PC-3 (cell line): ENCODE results near the gene SON.

Source experiments
- EZH2 ChIP-seq: fragments of 300-600 bp; sonication (generic); IDR thresholded peaks from one replicate; pipeline ENCODE4 v1.6.1; 2017; ENCODE audit warnings: antibody characterized with exemption, mild to moderate bottlenecking, low read length; ENCODE audit not compliant: unreplicated experiment
- EZH2phosphoT487 ChIP-seq: fragments of 300-600 bp; sonication (generic); IDR thresholded peaks from 2 replicates; pipeline ENCODE4 v1.6.1; 2018; ENCODE audit warnings: mild to moderate bottlenecking, antibody characterized with exemption, low read length, borderline replicate concordance
- TF ChIP-seq, protein P1 (sequence below): fragments of 300-600 bp; sonication (generic); conservative IDR thresholded peaks from 2 replicates; pipeline ENCODE4 v1.5.1; 2017; ENCODE audit warnings: antibody characterized with exemption, low read depth, mild to moderate bottlenecking, low read length

DNA sequence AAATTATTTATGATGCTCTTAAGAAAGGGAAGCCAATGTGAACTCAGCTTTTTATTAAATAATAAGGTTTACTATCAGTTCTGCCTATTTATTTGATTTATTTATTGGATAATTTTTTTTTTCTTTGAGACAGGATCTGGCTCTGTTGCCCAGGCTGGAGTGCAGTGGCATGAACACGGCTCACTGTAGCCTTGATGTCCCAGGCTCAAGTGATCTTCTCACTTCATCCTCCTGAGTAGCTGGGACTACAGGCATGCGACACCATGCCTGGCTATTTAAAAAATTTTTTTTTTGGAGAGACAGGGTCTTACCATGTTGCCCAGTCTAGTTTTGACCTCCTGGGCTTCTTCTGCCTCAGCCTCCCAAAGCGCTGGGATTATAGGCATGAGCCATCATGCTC, 30.4 kb upstream of the SON start:
- TF ChIP-seq, protein P1, sequence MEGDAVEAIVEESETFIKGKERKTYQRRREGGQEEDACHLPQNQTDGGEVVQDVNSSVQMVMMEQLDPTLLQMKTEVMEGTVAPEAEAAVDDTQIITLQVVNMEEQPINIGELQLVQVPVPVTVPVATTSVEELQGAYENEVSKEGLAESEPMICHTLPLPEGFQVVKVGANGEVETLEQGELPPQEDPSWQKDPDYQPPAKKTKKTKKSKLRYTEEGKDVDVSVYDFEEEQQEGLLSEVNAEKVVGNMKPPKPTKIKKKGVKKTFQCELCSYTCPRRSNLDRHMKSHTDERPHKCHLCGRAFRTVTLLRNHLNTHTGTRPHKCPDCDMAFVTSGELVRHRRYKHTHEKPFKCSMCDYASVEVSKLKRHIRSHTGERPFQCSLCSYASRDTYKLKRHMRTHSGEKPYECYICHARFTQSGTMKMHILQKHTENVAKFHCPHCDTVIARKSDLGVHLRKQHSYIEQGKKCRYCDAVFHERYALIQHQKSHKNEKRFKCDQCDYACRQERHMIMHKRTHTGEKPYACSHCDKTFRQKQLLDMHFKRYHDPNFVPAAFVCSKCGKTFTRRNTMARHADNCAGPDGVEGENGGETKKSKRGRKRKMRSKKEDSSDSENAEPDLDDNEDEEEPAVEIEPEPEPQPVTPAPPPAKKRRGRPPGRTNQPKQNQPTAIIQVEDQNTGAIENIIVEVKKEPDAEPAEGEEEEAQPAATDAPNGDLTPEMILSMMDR: no peak
- TF ChIP-seq EZH2 (no peak), EZH2phosphoT487 (no peak)
